ENCODE data around the gene EARS2. TPM values are rescaled to one million over a fixed set of nuclear protein-coding genes. Genes with fewer than 3 reads are reported as not detected.

EARS2 gene
- total RNA-seq, 1 donor from 2014 or later = 19.8 TPM

DNA sequence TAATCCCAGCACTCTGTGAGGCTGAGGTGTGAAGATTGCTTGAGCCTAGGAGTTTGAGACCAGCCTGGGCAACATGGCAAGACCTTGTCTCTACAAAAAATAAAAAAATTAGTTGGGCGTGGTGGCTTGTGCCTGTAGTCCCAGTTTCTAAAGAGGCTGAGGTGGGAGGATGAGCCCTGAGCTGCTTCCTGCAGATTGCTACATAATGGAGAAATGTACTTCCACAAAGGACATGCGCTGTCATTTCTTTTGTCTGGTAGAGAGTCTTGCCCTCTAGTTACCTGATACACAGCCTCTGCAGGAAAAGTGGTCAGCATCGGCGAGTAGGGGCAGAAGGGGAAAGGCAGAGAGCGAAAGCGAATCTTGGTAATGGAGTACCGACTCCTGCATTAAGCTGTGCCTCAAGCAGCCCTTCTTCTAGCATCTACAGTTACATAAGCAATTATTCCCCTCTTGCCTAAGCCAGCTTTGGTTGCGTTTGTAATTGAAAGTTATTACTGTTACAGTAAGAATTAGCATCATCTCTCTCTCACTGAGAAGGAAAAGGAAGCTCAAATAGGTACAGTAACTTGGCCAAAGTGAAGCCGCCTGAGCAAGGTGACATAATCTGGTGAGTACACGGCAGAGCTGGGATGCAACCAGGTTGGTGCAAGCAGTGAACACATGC lies 28.4 kb downstream of the EARS2 start:
- intact Hi-C loops (cut with micrococcal nuclease) = no loop called here

- intact Hi-C loops (cut with micrococcal nuclease) = no loop called here
Observed at GRCh38 chr16:23527961-23528643, 29.0 kb downstream of the EARS2 start.

- intact Hi-C loops (cut with micrococcal nuclease) = no loop called here
Observed at GRCh38 chr16:23524886-23525285, 32.3 kb downstream of the EARS2 start.

- intact Hi-C loops (cut with micrococcal nuclease) = no loop called here
Observed at GRCh38 chr16:23523876-23524385, 33.2 kb downstream of the EARS2 start.

- intact Hi-C loops (cut with micrococcal nuclease) = no loop called here
Observed at GRCh38 chr16:23523321-23523720, 33.8 kb downstream of the EARS2 start.

- intact Hi-C loops (cut with micrococcal nuclease) = no loop called here
Observed at GRCh38 chr16:23521965-23522364, 35.2 kb downstream of the EARS2 start.

- intact Hi-C loops (cut with micrococcal nuclease) = no loop called here
Observed at GRCh38 chr16:23521037-23521743, 36.0 kb downstream of the EARS2 start.

GRCh38 chr16:23520500-23520899 lies 36.6 kb downstream of the EARS2 start:
- intact Hi-C loops (cut with micrococcal nuclease) = no loop called here

- intact Hi-C loops (cut with micrococcal nuclease) = no loop called here
Observed at GRCh38 chr16:23519282-23519681, 37.9 kb downstream of the EARS2 start.

DNA sequence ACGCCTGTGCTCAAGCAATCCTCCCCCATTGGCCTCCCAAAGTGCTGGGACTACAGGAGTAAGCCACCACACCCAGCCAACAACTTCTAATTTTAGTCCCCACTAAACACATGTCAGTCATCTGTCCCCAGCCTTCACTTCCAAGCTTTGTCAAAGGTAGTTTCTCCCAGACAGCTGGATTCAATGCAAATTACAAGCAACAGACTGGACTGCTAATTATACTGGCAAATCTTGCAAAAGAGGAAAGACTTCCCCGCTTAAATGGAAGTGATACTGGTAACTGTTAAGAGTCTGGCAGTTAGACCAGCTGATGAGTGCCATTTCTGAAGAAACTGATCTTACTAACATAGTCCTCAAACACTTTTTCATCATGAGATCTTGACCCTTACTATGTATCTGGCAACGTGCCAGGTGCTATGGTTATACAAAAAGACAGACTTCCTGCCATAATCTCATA lies 38.7 kb downstream of the EARS2 start:
- intact Hi-C loops (cut with micrococcal nuclease) = no loop called here

- intact Hi-C loops (cut with micrococcal nuclease) = no loop called here
Observed at GRCh38 chr16:23516366-23517137, 40.6 kb downstream of the EARS2 start.

DNA sequence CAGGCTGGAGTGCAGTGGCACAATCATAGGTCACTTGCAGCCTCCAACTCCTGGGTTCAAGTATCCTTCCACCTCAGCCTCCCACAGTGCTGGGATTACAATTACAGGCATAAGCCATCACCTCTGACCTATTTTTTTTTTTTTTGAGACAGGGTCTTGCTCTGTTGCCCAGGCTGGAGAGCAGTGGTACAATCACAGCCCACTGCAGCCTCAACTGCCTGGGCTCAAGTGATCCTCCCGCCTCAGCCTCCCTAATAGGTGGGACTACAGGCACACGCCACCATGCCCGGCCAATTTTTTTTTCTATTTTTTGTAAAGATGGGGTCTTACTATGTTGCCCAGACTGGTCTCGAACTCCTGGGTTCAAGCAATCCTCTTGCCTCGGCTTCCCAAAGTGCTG lies 41.3 kb downstream of the EARS2 start:
- intact Hi-C loops (cut with micrococcal nuclease) = no loop called here

GRCh38 chr16:23514381-23515152 lies 42.6 kb downstream of the EARS2 start:
- intact Hi-C loops (cut with micrococcal nuclease) = loop anchor here (5.0 kb wide), 1 partner anchor 1023 kb away; the partner anchor contains the start of gene RBBP6

- intact Hi-C loops (cut with micrococcal nuclease) = loop anchor here (5.0 kb wide), 1 partner anchor 1025 kb away; the partner anchor contains the start of gene RBBP6
Observed at GRCh38 chr16:23512168-23512695, 44.9 kb downstream of the EARS2 start.

- intact Hi-C loops (cut with micrococcal nuclease) = loop anchor here (5.0 kb wide), 1 partner anchor 1026 kb away; the partner anchor contains the start of gene RBBP6
Observed at GRCh38 chr16:23511731-23512130, 45.4 kb downstream of the EARS2 start.

DNA sequence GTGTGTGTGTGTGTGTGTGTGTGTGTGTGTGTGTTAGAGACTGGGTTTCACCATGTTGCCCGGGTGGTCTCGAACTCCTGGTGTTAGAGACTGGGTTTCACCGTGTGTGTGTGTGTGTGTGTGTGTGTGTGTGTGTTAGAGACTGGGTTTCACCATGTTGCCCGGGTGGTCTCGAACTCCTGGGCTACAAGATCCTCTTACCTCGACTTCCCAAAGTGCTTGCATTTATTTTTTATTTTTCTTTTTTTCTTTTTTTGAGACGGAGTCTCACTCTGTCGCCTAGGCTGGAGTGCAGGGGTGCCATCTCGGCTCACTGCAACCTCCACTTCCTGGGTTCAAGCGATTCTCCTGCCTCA lies 46.3 kb downstream of the EARS2 start:
- intact Hi-C loops (cut with micrococcal nuclease) = loop anchor here (1.0 to 5.0 kb wide), 3 partner anchors 46 to 1026 kb away; partner anchors contain the start of genes DCTN5, EARS2, PALB2 and RBBP6

DNA sequence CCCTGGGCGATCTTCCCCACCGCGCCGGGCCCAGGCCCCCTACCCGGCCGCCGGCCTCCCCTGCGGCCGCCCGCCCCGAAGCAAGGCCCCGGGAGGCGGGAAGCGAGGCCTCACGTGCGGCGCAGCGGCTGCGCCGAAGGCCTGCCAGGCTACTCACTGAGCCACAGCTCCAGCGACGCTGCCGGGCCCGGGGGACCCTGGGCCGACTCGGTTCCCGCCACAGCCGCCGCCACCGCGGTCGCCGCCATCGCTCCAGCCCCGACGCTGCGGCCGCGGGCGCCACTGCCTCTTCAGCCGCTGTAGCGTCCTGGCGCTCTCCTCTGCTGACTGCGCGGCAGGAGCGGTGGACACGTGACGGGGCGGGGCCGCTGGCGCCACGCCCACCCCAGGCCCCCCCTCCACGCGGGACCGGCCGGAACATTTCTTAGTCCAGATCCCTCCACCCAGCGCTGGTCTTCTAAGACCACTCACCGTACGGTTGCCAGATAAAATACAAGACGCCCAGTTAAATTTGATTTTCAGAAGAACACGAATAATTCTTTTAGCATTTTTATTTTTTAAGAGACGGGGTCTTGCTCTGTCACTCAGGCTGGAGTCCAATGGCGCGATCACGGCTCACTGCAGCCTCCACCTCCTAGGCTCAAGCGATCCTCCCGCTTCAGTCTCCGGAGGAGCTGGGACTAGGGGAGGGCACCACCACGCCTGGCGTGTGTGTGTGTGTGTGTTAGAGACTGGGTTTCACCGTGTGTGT lies 46.8 kb downstream of the EARS2 start, which contains the start of gene GGA2:
Gene GGA2, minus strand, starts transcription at position 331 of the 751 bp plus-strand sequence. Its CDS starts 83 bp downstream, at position 248.
- intact Hi-C loops (cut with micrococcal nuclease) = loop anchor here (1.0 to 5.0 kb wide), 3 partner anchors 47 to 1027 kb away; partner anchors contain the start of genes DCTN5, EARS2, PALB2 and RBBP6

GRCh38 chr16:23509782-23510163 lies 47.4 kb downstream of the EARS2 start:
- intact Hi-C loops (cut with micrococcal nuclease) = loop anchor here (1.0 to 10.0 kb wide), 6 partner anchors 48 to 1028 kb away; partner anchors contain the start of genes DCTN5, EARS2, NDUFAB1 and PALB2

DNA sequence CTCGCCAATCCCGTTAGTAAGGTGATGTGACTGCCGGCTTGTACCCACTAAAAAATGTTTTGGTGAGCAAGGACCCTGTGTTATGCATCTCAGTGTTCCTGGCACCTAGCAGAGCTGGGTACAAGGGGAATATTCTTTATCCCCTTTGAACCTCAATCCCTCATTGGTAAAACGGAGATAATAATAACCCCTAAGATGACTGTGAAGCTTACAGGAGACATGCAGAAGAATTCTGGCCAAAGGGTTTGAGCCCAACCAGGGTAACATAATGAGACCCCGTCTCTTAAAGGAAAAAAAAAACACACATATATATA lies 47.8 kb downstream of the EARS2 start:
- intact Hi-C loops (cut with micrococcal nuclease) = loop anchor here (1.0 to 10.0 kb wide), 3 partner anchors 87 to 325 kb away; partner anchors contain the start of genes NDUFAB1, PLK1 and PRKCB
